NCI-H1436 treated with DMSO at 0.1 percent for 48 hours (cell line): Measurements from ENCODE around the gene OR2A7.
"Not testable (repeated sequence)": the region's sequence is repeated elsewhere in the genome, so short reads cannot be mapped to it uniquely, and the experiment has no call there.

Source experiments
- DNase-seq: peaks from one replicate; lab custom pipeline; 2025; lab: John Stamatoyannopoulos, UW

Gene OR2A7, protein sequence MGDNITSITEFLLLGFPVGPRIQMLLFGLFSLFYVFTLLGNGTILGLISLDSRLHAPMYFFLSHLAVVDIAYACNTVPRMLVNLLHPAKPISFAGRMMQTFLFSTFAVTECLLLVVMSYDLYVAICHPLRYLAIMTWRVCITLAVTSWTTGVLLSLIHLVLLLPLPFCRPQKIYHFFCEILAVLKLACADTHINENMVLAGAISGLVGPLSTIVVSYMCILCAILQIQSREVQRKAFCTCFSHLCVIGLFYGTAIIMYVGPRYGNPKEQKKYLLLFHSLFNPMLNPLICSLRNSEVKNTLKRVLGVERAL

DNA sequence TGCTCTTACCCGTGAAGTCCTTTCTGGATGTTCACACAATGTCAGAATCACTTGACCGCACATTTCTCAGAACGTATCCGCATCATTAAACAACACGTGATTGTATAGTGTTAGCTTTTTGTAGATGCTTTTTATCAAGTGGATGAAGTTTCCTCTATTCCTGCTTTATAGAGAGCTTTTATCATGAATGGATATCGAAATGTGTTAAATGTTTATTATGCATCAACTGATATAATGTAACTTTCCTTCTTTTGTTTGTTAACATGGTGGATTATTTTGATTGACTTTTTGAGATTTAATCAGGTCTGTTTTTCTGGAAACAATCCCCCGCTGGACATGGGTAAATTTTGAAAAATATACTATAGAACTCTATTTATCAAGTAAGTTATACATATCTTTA, at the start of gene OR2A7:
Gene OR2A7, minus strand, starts transcription at position 101 of the 400 bp plus-strand sequence. CDS start 5,164 bp downstream, outside the sequence.
- not testable (repeated sequence) for DNase-seq

DNA sequence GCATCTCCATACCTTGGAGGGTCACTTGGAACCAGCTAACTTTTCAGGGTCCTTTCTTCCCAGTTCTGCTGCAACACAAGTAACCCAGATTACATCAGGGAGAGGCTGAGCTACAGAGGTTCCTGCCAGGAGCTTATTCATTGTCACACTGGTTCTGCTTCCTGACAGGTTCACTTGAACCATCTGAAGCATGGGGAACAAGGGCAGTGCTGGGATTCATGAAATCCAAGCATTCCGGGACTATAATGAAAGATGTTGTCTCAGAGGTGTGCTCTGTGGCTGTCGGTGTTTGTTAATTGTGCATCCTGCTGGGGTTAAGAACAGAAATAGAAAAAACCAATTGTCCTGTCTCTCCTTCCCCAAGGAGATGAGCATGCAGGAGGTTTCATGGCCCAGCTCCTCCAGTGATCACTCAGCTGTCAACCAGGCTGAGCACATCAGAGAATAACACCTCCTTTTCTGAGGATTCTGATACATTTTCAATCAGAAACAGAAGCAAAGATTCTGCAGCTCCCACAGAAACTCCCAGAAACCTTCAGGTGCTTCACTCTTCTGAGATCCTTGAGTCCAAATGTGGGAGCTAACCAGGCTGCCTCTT, 47.4 kb upstream of the OR2A7 start, which contains the start of gene OR2A1:
Gene OR2A1, plus strand, starts transcription at position 548 of the 598 bp plus-strand sequence. CDS start 5,706 bp downstream, outside the sequence.
- DNase-seq, result not testable (repeated sequence)

DNA sequence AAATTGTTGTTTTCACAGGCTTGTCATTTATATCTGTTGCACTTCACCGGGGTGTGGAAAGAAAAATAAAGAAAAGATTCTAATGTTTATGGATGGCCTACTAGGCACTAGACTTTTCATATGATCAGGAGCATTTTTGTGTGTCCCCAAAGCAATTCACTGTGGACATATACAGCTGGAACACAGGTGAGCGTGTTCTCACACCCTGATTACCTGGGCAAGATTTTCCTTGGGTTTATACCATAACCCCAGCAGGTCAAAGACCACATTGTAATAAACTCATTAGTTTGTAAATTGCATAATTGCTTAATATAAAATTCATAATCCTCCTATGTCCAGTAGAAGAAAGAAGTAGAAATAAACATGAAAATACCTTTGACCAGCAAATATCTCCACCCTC, 46.6 kb upstream of the OR2A7 start:
- not testable (repeated sequence) for DNase-seq

DNA sequence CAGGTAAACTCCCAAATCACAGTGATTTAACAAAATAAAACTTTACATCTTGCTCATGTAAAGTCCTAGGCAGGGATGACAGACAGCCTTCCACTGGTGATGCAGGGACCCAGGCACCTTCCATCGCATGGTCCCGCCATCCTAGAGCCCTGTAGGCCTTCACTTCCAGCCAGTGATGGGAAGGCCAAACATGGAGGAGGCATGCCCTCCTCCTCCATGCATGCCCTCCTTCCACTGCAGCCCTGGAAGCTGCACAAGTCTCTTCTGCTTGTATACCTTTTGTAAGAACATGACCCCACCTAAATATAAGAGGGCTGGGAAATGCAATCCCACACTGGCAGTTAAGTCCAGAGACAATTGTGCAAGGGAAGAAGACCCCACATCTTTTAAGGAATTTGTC, 45.1 kb upstream of the OR2A7 start:
- not testable (repeated sequence) for DNase-seq

- not testable (repeated sequence) for DNase-seq
Observed at GRCh38 chr7:144305156-144305555, 40.6 kb upstream of the OR2A7 start.

- DNase-seq, result not testable (repeated sequence)
Observed at GRCh38 chr7:144303607-144304006, 39.0 kb upstream of the OR2A7 start.

DNA sequence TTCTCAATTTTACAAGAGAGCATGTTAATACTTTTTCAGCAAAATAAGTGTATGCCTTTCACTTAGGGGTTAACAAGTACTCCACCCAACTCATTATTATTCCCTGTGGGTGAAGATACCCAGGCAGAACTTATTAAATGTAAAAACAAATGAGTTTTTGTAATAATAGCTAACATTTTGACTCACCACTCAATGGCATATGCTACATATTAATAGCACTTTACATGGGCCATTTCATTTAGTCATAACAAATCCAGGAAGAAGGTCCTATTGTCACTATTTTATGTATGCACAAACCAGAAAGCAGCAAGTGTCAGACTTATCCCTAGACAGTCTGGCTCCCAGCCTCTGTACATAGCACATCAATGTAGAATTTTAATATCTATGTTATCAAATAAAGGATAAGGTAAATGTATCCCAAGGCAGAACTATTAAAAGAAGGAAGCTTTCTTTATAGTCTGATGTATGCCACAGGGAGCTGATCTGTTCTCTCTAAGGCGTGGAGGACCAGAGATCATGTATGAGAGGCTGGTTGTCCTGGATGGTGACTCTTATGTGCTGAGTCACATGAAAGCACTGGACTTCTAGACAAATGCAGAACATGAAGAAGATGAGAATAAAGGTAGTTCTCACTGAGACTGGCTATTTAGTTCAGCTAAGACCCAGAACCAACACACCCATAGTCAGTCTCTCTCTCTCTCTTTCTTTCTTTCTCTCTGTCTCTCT, 38.1 kb upstream of the OR2A7 start:
- DNase-seq, result not testable (repeated sequence)

DNA sequence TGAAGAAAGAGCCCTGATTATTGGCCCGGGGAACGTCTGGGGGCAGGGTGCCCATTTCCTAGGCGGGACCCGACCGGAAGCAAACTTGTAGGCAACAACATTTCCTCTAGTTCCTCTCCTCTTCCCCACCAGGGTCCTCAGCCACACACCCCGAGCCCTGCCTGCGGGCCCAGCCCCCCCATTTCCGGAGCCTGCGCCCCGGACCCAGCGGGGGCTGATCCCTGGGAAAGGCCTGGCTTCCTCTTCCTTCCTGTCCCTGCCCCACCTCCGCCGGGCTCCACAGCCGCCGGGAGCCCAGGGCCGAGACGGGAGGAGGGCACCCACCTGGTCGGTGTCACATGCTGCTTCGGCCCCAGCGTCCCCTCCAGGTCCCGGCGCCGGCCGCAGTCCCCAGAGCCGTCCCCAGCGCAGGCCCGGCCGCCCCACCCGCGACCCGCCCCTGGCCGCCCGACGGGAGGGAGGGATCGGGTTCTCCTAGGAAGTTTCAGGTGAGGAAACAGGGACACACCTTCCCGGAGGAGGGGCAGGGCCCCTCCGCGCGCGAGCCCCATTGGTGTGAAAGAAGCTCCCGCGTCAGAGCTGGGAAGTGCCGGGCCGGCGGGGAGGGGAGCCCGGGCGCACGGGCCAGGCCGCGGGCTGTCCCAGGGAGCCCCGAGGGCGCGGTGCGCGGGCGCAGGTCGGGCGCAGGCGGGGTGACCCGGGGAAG, 29.4 kb upstream of the OR2A7 start:
- not testable (repeated sequence) for DNase-seq

GRCh38 chr7:144292384-144293161, 28.0 kb upstream of the OR2A7 start:
- not testable (repeated sequence) for DNase-seq

- not testable (repeated sequence) for DNase-seq
Observed at GRCh38 chr7:144291607-144292006, 27.0 kb upstream of the OR2A7 start.

DNA sequence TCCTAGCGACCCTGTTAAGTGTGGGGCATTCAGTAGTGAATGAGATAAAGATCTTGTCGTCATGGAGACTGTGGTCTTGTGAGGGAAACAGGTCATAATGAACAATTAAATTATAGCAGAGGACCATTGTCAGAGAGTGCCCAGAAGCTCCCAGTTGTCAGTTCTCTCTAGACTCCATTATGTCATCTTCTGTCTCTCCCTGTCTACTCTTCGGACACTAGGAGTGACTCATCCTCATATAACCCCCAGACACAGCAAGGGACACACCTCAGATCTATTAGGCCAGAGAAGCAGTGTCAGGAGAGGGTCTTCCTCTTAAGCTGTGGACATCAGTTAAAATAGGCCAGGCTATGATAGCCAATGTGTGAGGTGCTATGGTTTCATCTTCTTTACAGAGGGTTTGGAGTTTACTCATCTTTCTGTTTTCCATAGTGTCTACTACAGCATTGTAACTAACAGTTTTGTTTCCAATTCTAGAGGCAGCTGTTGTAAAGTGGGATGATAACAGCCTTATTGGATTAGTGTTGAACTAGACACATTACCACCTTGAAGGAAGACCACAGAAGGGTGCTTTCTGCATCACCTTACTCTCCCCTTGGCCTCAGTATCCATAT, 22.7 kb upstream of the OR2A7 start:
- DNase-seq, result not testable (repeated sequence)

DNA sequence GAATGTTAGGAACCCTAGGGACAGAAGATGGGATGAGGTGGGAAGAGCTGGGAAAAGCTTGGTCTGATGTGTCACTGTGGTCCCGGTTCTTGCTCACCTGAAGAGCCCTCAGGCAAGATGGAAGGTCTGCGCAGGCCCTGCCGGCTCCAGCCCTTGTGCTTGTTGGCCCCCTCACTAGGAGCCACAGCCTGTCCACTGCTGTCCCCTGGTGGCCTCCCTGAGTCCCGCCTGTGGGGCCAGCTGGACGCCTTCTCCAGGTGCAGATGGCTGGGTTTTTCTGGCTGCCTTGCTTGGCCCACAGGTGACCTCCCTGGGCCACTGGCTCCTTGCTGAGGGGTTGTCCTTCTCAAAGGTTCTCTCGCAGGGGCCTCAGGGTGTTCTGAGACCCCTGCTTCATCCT, 19.1 kb upstream of the OR2A7 start:
- not testable (repeated sequence) for DNase-seq

- DNase-seq, result not testable (repeated sequence)
Observed at GRCh38 chr7:144282490-144282889, 17.9 kb upstream of the OR2A7 start.

DNA sequence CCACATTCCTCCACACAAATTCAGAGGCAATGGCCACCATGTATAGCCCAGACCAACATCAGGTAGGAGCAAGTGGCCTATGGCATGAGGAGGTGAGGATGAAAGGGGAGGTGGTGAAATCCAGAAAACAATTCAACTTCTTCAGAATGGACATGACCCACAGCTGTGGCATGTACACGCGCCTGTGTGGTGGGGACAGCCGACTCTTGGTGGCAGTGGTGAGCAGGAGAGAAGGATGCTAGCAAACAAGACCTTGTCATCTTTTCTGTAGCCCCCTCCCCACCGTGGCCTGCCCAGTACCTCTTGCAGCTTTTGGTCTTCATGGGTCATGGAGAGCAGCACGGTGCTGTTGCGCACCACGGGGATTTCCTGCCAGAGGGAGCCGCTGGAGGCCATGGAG, 17.4 kb upstream of the OR2A7 start:
- not testable (repeated sequence) for DNase-seq

GRCh38 chr7:144280010-144280409, 15.4 kb upstream of the OR2A7 start:
- not testable (repeated sequence) for DNase-seq

- DNase-seq, result not testable (repeated sequence)
Observed at GRCh38 chr7:144275281-144275680, 10.7 kb upstream of the OR2A7 start.

GRCh38 chr7:144269188-144269587, 4.6 kb upstream of the OR2A7 start, which contains the start of gene CTAGE8:
Gene CTAGE8 (minus strand): TSS chr7:144269288. CDS start chr7:144269250, 38 bp downstream.
- DNase-seq, result not testable (repeated sequence)

- DNase-seq, result not testable (repeated sequence)
Observed at GRCh38 chr7:144262128-144262527, 2.5 kb downstream of the OR2A7 start.

- not testable (repeated sequence) for DNase-seq
Observed at GRCh38 chr7:144259067-144259466, 5.5 kb downstream of the OR2A7 start.

DNA sequence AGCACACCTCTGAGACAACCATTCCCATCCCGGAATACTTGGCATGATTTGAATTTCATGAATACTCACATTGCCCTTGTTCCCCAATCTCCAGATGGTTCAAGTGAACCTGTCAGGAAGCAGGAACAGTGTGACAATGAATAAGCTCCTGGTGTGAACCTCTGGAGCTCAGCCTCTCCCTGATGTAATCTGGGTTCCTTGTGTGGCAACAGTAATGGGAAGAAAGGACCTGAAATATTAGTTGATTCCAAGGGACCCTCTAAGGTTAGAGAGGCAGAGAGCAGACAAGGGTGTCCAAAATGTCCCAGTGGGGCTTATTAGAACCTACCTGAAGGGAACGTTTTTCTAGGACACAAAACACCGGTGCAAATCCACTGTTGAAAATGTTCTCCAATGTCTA, 8.5 kb downstream of the OR2A7 start:
- no peak for DNase-seq
